GM19240 (cell line): ENCODE results near the gene NDUFAB1.
"Not testable (repeated sequence)": the region's sequence is repeated elsewhere in the genome, so short reads cannot be mapped to it uniquely, and the experiment has no call there.

Experiments used
- DNase-seq: peaks from one replicate; pipeline ENCODE4 v3.0.0; 2011; ENCODE audit warnings: low spot score; ENCODE audit not compliant: insufficient read length

Gene NDUFAB1

GRCh38 chr16:23584186-23585076 is 11.7 kb downstream of the NDUFAB1 start:
- DNase-seq: no peak

GRCh38 chr16:23583271-23583670 is 12.8 kb downstream of the NDUFAB1 start:
- DNase-seq: not testable (repeated sequence)

- no peak for DNase-seq
Observed at GRCh38 chr16:23581764-23582163, 14.4 kb downstream of the NDUFAB1 start.

DNA sequence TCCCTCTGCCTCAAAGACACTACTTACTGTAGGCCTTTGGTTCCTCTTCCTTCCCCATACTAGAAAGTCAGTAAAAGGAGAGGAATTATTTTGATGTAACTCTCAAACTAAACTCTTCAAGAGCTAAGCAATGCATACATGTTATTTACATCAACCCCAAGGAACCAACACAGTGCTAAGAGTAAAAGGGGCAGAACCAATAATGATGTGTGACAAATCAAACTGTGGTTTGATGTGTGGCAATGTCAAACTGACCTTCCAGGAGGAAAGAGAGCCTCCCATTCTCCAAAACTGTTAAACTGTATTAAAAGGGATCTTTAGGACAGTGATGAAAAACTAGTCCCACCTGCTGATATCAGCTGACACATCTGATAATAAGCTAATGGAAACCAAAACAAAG is 15.7 kb downstream of the NDUFAB1 start:
- DNase-seq: no peak

- DNase-seq: no peak
Observed at GRCh38 chr16:23579371-23579770, 16.7 kb downstream of the NDUFAB1 start.

DNA sequence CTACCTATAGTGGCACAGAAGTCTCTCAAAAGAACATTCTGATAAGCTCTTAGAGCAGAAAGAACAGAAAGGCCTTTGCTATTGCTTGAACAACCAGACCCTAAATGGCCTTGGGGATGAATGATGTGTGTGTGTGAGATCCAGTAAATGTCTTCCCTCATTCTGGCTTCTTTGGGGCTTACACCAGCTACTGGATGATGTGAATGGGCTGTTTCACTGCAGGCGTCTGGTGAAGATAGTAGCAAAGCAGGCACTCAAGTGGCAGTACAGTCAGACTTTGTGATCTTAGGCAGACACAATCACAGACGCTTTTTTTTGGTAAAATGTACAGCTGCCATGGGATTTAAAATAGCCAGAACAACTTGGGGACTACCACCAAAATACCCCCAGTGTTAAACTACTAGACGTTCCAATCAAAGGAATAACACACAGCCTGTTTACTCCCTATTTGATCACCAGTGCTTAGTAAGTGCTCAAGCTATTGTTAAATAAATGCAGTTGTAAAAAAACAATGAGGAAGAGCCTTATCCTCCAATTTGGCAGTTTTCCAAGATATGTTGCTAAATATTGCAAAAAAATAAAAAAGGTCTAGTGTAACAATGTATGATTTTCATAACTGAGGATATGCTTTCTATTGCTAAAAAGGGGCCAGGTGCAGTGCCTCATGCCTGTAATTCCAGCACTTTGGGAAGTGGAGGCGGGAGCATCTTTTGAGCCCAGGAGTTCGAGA is 17.9 kb downstream of the NDUFAB1 start:
- DNase-seq: no peak

DNA sequence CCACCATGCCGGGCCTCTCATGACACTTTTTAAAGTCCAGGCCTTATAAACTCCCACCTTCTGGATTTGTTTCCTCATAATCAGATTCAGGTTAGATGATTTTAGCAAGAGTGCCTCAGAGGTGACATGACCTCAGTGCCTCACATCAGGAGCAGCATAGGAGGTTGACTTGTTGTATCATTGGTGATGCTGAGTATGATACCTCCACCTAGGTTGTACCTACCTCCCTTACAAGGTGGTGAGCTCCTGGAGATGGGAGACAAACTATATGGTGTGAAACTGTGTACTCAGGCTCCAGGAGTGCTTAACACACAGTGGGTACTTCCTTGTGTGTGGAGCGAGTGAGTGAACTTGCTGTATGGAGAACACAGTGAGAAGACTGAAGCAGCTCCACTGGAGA is 18.6 kb downstream of the NDUFAB1 start:
- DNase-seq: no peak

GRCh38 chr16:23575834-23576233 is 20.3 kb downstream of the NDUFAB1 start:
- no peak for DNase-seq

DNA sequence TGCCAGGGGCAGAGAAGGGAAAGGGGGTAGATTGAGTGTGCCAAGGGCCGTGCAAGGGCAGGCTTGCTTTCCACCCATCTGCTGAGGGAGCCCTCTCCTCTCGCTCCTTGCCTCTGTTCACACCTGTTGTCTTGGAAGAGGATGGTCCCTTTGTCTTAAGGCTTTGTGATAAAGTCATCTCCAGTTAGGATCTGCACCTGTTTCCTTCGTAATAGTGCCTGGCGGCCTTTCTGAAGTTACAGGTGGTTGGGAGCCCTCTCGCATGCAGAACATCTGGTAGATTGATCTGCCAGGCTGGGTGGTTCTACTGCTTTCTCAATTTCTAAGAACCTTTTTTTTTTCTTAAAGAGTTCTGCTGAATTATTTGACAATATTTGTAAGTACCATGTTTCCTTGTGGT is 22.3 kb downstream of the NDUFAB1 start:
- DNase-seq: no peak

DNA sequence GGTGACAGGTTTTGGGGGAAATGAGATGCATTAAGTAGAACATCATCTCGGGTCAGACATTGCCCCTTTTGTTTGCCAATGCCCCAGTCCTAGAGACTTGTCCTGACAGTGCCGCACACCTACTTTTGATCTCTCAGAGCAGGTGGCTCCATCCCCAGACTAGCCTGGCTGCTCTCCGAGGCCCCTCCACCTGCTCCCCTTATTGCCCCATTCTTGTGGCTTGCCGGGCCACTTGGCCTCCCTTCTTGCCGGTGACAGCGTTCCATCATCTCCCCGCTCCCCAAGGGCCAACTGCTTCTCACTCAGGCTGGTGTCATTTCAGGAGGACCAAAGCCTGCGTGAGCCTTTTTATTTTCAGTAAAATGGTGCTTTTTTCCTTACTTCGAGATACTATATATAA is 23.7 kb downstream of the NDUFAB1 start:
- no peak for DNase-seq

DNA sequence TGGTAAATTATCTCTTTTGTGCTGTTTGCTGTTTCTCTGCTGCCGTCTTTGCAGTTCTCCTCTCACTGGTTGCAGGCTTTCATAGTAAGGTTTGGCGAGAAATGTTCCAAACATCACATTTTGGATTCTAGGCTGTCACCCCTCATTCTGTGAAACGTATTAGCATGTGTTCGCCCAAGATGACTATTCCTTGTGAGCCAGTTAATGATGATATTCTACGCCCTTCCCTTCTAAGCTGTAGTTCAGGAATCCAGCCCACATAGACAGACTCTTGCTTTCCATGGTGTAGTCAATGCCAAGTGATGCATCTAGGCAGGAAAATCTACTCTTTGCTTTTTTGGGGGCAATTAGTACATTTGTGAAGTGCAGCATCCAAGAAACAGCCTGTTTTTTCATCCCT is 24.2 kb downstream of the NDUFAB1 start:
- DNase-seq: no peak

DNA sequence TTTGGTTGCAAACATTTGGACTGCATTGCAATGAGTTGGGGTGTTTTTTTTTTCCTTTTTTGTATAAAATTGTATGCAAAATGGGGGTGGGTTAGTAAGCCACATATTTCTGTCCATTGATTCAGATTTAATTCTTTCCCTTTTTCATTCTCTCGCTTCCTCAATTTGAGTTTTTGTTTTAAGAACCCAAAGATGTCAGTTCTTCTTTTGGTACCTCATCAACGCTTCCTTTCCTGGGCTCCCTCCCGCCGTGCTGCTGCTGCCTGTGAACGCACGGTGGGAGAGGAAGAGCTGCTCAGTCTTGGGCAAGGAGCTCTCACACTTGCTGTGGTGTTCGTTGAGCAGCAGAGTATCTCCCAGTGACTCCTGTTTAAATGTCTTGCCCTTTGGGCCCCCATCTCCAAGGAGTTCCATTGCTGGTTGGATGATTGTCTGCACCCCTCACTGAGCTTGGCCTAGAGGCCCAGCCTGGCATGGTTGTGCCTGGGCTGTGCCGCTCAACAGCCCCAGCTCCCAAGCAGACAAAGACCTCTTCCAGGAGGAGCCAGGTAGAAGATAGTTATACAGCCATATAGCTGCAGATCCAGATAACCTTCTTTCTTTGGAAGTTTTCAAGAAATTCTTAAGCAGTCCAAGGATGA is 25.0 kb downstream of the NDUFAB1 start:
- DNase-seq: peak; percentile 14

DNA sequence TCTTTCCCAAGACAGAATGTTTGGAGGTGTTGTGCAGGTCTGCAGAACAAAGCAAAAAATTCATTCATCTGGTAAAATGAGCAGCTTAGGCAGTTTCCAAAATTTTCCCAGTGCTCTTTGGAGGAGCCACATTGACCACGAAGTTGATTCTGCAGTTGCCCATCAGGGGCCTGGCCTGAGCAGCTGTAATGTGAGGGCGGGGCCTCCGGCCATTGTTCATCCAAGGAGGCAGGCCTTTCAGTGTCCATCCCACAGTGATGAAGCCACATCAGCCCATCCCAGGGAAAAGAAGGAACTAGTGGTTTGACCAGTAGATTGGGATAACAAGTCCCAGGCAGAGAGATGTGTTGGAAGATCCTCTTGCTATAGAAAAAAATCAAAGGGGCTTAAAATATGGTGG is 28.5 kb downstream of the NDUFAB1 start:
- DNase-seq: no peak

- DNase-seq: no peak
Observed at GRCh38 chr16:23566724-23567123, 29.4 kb downstream of the NDUFAB1 start.

DNA sequence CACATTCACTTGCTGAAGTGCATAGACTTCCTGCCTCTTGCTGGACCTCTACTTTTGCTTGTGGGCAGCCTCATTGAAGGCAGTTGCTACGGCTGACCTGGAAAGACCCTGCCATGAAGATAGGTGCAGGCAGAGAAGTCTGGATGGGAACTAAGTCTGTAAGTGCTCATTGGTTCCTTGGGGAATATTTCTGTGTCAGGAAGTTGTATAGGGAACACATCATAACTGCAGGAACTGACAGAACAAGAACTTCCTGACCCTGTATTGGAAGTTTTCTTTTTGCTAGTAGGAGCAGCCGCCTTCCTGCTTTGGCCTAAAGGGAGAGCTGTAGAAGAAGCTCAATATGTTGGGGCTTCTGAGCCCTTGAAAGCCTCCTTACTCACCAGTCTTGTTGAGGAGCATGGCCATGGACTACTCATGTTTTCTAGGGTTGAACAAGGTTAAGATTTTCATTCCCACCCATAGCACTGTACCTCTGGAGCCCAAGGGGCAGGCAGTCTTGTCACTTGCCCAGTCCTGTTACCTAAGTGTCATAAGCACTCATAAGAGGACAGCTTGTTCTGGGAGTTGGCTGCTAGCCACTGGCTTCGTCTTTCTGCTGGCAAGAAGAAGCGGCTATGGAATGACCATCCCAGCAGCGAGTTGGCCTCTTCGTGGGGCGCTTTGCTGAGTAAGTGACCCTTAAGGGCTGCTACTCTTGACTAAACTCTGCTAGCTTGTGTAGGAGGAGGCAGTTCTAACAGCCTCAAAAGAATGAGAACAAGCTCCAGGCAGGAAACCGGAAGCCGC is 31.3 kb downstream of the NDUFAB1 start:
- no peak for DNase-seq

DNA sequence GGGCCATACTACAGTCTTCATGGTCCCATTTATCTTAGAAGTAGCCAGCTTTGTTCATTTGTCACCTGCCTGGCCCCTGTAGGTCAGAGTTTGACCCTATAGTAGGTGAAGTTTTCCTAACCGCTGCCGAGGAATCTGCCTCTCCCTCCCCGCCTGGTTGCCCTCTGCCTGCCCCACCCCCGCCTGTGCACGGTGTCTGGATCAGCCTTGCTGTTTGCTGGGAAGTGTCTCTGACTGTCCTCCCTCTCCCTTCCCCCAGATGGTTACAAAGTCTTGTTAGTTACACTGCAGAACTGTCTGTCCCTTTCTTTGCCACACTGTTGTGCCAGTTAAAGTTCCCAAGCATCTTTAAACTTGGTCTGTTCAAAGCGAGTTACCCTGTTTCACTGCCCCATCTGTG is 32.9 kb downstream of the NDUFAB1 start:
- no peak for DNase-seq

DNA sequence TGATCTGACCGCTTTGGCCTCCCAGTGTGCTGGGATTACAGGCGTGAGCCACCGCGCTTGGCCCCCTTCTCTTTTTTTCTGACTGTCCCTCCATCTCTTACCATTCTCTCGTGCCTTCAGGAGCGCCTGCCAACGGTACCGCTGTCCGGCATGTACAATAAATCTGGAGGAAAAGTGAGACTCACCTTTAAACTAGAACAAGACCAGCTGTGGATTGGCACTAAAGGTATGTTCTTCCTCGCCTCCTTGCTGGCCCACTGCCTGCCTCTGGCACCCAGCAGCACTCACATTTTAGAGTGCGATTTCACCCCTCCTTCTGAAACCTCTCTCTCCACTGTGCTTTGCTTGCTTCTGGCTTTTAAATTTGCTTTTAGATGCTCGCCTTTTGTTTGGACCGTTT is 33.6 kb downstream of the NDUFAB1 start:
- DNase-seq: no peak

GRCh38 chr16:23561586-23561985 is 34.5 kb downstream of the NDUFAB1 start:
- DNase-seq: no peak

- no peak for DNase-seq
Observed at GRCh38 chr16:23557779-23558702, 38.1 kb downstream of the NDUFAB1 start.
